HepG2 (cell line): ENCODE data around the gene XRCC5. TPM values are rescaled to one million over a fixed set of nuclear protein-coding genes. Genes with fewer than 3 reads are reported as not detected.
A peak's percentile ranks its signal among the peaks of the same experiment; 100 is the strongest.

Experiments used
- CAMTA2 ChIP-seq: sonication (generic); formaldehyde crosslinking; IDR thresholded peaks from 2 replicates; pipeline ENCODE4 v1.4.0; 2020; ENCODE audit warnings: mild to moderate bottlenecking, missing genetic modification reagents, borderline replicate concordance
- GABPA ChIP-seq, 2 experiments: IDR thresholded peaks; 2 replicates each; pipeline ENCODE4 v1.6.1; 2011 to 2016; ENCODE audit warnings: low read depth in 2 of 2, low read length in 1 of 2, missing biosample characterization in 1 of 2, missing genetic modification characterization in 1 of 2
- HDAC1 ChIP-seq: sonication (generic); formaldehyde crosslinking; IDR thresholded peaks from 2 replicates; pipeline ENCODE4 v1.5.1; 2020; ENCODE audit warnings: mild to moderate bottlenecking, missing genetic modification reagents
- KDM3A ChIP-seq: IDR thresholded peaks from 2 replicates; pipeline ENCODE4 v1.6.1; 2018; ENCODE audit warnings: low read depth, missing compliant biosample characterization
- MXI1 ChIP-seq: IDR thresholded peaks from 3 replicates; pipeline ENCODE4 v1.6.1; 2012; ENCODE audit warnings: low read depth, low read length, inconsistent platforms, borderline replicate concordance
- PPARG ChIP-seq: conservative IDR thresholded peaks from 2 replicates; pipeline ENCODE4 v1.6.1; 2016; ENCODE audit warnings: missing biosample characterization, missing genetic modification reagents
- SMYD3 ChIP-seq: sonication (generic); formaldehyde crosslinking; IDR thresholded peaks from 2 replicates; pipeline ENCODE4 v1.8.1; 2023; ENCODE audit warnings: mild to moderate bottlenecking, missing genetic modification reagents
- ZBTB8A ChIP-seq: sonication (generic); formaldehyde crosslinking; IDR thresholded peaks from 2 replicates; pipeline ENCODE4 v1.4.0; 2020; ENCODE audit warnings: mild to moderate bottlenecking, low read depth, missing genetic modification reagents, borderline replicate concordance
- ZFYVE20 ChIP-seq: sonication (generic); formaldehyde crosslinking; IDR thresholded peaks from 2 replicates; pipeline ENCODE4 v1.8.0; 2023; ENCODE audit warnings: low read depth, mild to moderate bottlenecking, moderate library complexity, missing genetic modification reagents, borderline replicate concordance
- ZMAT5 ChIP-seq: sonication (generic); formaldehyde crosslinking; IDR thresholded peaks from 2 replicates; pipeline ENCODE4 v1.5.0; 2020; ENCODE audit warnings: mild to moderate bottlenecking, low read depth, missing genetic modification reagents, borderline replicate concordance
- ZNF101 ChIP-seq: sonication (generic); formaldehyde crosslinking; IDR thresholded peaks from 2 replicates; pipeline ENCODE4 v1.4.0; 2020; ENCODE audit warnings: mild to moderate bottlenecking, low read depth, missing genetic modification reagents, borderline replicate concordance
- ZNF3 ChIP-seq: IDR thresholded peaks from 2 replicates; pipeline ENCODE4 v1.7.0; 2017; ENCODE audit warnings: inconsistent platforms
- ZNF563 ChIP-seq: sonication (generic); formaldehyde crosslinking; IDR thresholded peaks from 2 replicates; pipeline ENCODE4 v1.8.0; 2022; ENCODE audit warnings: mild to moderate bottlenecking, moderate library complexity, missing genetic modification reagents
- ZNF564 ChIP-seq: sonication (generic); formaldehyde crosslinking; IDR thresholded peaks from 2 replicates; pipeline ENCODE4 v1.8.1; 2023; ENCODE audit warnings: mild to moderate bottlenecking, missing genetic modification reagents
- ZNF572 ChIP-seq: sonication (generic); formaldehyde crosslinking; IDR thresholded peaks from 2 replicates; pipeline ENCODE4 v1.5.1; 2020; ENCODE audit warnings: mild to moderate bottlenecking, missing genetic modification reagents
- ZNF605 ChIP-seq: sonication (generic); formaldehyde crosslinking; IDR thresholded peaks from 2 replicates; pipeline ENCODE4 v1.8.0; 2022; ENCODE audit warnings: mild to moderate bottlenecking, missing genetic modification reagents
- ZNF646 ChIP-seq: sonication (generic); formaldehyde crosslinking; IDR thresholded peaks from 2 replicates; pipeline ENCODE4 v1.9.0; 2021; ENCODE audit warnings: mild to moderate bottlenecking, missing genetic modification reagents
- ZNF740 ChIP-seq: sonication (generic); formaldehyde crosslinking; IDR thresholded peaks from 2 replicates; pipeline ENCODE4 v1.4.0; 2020; ENCODE audit warnings: missing genetic modification reagents
- ZSCAN30 ChIP-seq: sonication (generic); formaldehyde crosslinking; IDR thresholded peaks from 2 replicates; pipeline ENCODE4 v1.5.0; 2020; ENCODE audit warnings: mild to moderate bottlenecking, missing genetic modification reagents
- ZSCAN5A ChIP-seq: sonication (generic); formaldehyde crosslinking; IDR thresholded peaks from 2 replicates; pipeline ENCODE4 v1.8.0; 2022; ENCODE audit warnings: mild to moderate bottlenecking, missing genetic modification reagents, borderline replicate concordance
- polyA plus RNA-seq, 8 experiments: library from polyadenylated mRNA; depleted of rRNA in 3 of 8; stranded (reverse) in 7 of 8; unstranded in 1 of 8; fragments of >200 nt; fragmentation: Illumina TruSeq in 4 of 8; extraction: Trizol in 4 of 8; gene quantifications; 2 replicates each; pipeline versions ENCODE4 v1.2.1 to v1.2.3, GENCODE V29; 2011 to 2016; ENCODE audit warnings: low read depth in 4 of 8, missing spikeins in 1 of 8, mixed read lengths in 1 of 8; ENCODE audit not compliant: insufficient read depth in 1 of 8
- total RNA-seq, 5 experiments: library from RNA; depleted of rRNA; stranded (reverse); fragments of >200 nt; fragmentation: Illumina TruSeq; extraction: Trizol; gene quantifications; 2 replicates each; pipeline ENCODE4 v1.2.3, GENCODE V29; 2016; ENCODE audit warnings: low read depth in 1 of 5

Gene XRCC5
- total and polyA plus RNA-seq, 2 of the 13 experiments (the other 11 are each of a cell fraction or from before 2014, with no cell fraction given): 264 to 454 TPM

- TF ChIP-seq ZNF646 (CRISPR knock-in tag) (no peak), ZNF101 (CRISPR knock-in tag) (0 out of 2 replicates have a peak, but pooled peaks have one; percentile 27), MXI1 (peak; percentile 87; the same call in 2 of the 3 replicates), ZNF3 (no peak), ZNF563 (CRISPR knock-in tag) (peak; percentile 94; the same call in 1 of the 2 replicates), CAMTA2 (CRISPR knock-in tag) (peak; percentile 58; the same call in 1 of the 2 replicates), ZSCAN5A (CRISPR knock-in tag) (peak; percentile 56; the same call in 1 of the 2 replicates), SMYD3 (CRISPR knock-in tag) (peak; percentile 82; the same call in 1 of the 2 replicates), ZMAT5 (CRISPR knock-in tag) (no peak), KDM3A (CRISPR knock-in tag) (peak; percentile 82), ZNF740 (CRISPR knock-in tag) (peak; percentile 78; the same call in 1 of the 2 replicates), ZNF564 (peak; percentile 82; the same call in 1 of the 2 replicates), ZFYVE20 (CRISPR knock-in tag) (no peak), ZNF572 (peak; percentile 97), GABPA (IDR thresholded peaks at IDR 0.05; ENCODE audit: low read depth, low read length) (peak; percentile 90), GABPA (CRISPR knock-in tag; IDR thresholded peaks at IDR 0.05; ENCODE audit: low read depth) (peak; percentile 98), HDAC1 (CRISPR knock-in tag) (peak; percentile 97), ZSCAN30 (CRISPR knock-in tag) (no peak), ZBTB8A (CRISPR knock-in tag) (no peak), ZNF605 (CRISPR knock-in tag) (peak; percentile 99), PPARG (CRISPR knock-in tag) (peak; percentile 39; the same call in 1 of the 2 replicates)
These were observed at the start of gene XRCC5 (continued) for GRCh38 chr2:216108967-216109921.
